Sigmoid colon (tissue), 7 donors: ENCODE data around the gene PDHX. TPM values are rescaled to one million over a fixed set of nuclear protein-coding genes. Genes with fewer than 3 reads are reported as not detected.

Experiments used
- DNase-seq: peaks from one replicate; pipeline ENCODE4 v3.0.0-alpha.2; 2019
- H3K27ac ChIP-seq, 4 donors: fragments of 200-600 bp; sonication (generic); one replicate each; pipeline ENCODE4 v1.5.1; 2016 to 2019; ENCODE audit warnings: mild to moderate bottlenecking in 1 of 4
- H3K27me3 ChIP-seq, 3 donors: fragments of 200-600 bp; sonication (generic); one replicate each; pipeline ENCODE4 v1.5.1; 2019; ENCODE audit warnings: mild to moderate bottlenecking in 1 of 3
- H3K36me3 ChIP-seq, 4 donors: fragments of 200-600 bp; sonication (generic); one replicate each; pipeline ENCODE4 v1.5.1; 2016 to 2019
- H3K4me1 ChIP-seq, 4 donors: fragments of 200-600 bp; sonication (generic); one replicate each; pipeline ENCODE4 v1.5.1; 2017 to 2019
- H3K4me3 ChIP-seq, 4 donors: fragments of 200-600 bp; sonication (generic); one replicate each; pipeline ENCODE4 v1.5.1; 2017 to 2019; ENCODE audit warnings: mild to moderate bottlenecking in 2 of 4, moderate library complexity in 1 of 4
- H3K9me3 ChIP-seq, 4 donors: fragments of 200-600 bp in 3 of 4; sonication (generic) in 3 of 4; one replicate each; pipeline versions ENCODE4 v1.5.1 to v1.6.1; 2013 to 2019
- EP300 ChIP-seq, 4 donors: sonication (generic); formaldehyde crosslinking; IDR thresholded peaks; one replicate each; pipeline ENCODE4 v1.6.1; 2017; ENCODE audit warnings: antibody characterized with exemption in 4 of 4
- POLR2A ChIP-seq, 2 donors: fragments of 450-650 bp; IDR thresholded peaks; one replicate each; pipeline ENCODE4 v1.6.1; 2016; ENCODE audit warnings: antibody characterized with exemption in 2 of 2, mild to moderate bottlenecking in 2 of 2, moderate library complexity in 2 of 2
- POLR2AphosphoS5 ChIP-seq, 4 donors: sonication (generic); formaldehyde crosslinking; IDR thresholded peaks; one replicate each; pipeline ENCODE4 v1.6.1; 2017; ENCODE audit warnings: antibody characterized with exemption in 4 of 4
- WGBS, 2 donors: extraction: QIAGEN DNeasy Blood & Tissue Kit; methylation state at CpG; one replicate each; pipeline ENCODE4 v1.1.7; 2013; 5-methylcytosine and 5-hydroxymethylcytosine counted together
- intact Hi-C: fragments of 100-400 bp; cut with DNase I; formaldehyde crosslinking; loops from one replicate; pipeline ENCODE4 v1.15.1; 2023
- polyA plus RNA-seq, 3 donors: library from polyadenylated mRNA; stranded (reverse); fragments of 200-250 nt; gene quantifications; one replicate each; pipeline ENCODE4 v1.2.3, GENCODE V29; 2013
- total RNA-seq, 4 donors: library from RNA; depleted of rRNA; stranded (reverse); fragments of >200 nt; gene quantifications; one replicate each; pipeline ENCODE4 v1.1.0, GENCODE V29; 2016
- TF ChIP-seq, protein P1 (sequence below), 4 experiments: fragments of 450-650 bp in 3 of 4; fragments of 200-600 bp in 1 of 4; IDR thresholded peaks; one replicate each; pipeline ENCODE4 v1.5.1; 2016 to 2019; ENCODE audit warnings: antibody characterized with exemption in 4 of 4, mild to moderate bottlenecking in 3 of 4, moderate library complexity in 2 of 4
- donor health status: healthy with polysubstance abuse.
- donor health status: Bipolar disorder and iron deficiency.
- donor health status: healthy.

Gene PDHX
- total and polyA plus RNA-seq, 7 donors = 22.2 to 41.4 (median 29.6) TPM

DNA sequence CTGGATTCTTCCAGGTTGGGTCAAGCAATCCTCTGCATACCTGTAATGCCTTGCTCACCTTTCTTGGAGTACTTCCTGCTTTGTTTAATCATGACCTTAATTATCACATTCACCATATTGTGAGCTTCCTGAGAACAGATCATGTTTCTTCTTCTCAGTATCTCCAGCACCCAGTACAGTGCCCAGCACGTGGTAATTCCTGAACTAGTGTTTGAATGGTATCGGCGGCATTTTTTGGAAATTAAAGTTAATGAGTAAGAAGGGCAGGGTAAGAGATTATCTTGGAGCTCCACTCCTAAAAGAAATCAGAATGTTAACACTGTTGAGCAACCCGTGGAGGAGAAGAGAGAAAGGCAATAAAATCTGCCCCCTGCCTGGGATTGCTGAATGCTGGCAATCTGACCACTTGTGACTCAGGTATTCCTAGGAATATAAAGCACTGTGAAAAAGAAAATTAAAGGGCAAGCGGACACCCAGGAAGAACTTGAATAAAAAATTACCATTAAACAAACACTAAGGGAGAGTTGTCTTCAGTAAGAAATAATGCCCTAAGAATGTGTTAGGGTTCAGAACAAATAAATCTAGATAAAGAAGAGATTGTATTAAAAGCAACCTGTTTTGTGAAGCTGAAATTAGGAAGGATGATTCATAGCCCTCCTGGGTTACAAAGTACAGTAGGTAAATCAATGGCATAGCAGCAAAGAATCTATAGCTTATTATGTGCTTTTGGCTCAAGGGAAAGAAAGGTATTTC is 92.9 kb downstream of the PDHX start:
- intact Hi-C loops = no loop called here
- TF ChIP-seq POLR2A (IDR thresholded peaks at IDR 0.05) = no peak
- TF ChIP-seq POLR2AphosphoS5 (IDR thresholded peaks at IDR 0.05) = no peak
- TF ChIP-seq, protein P1, sequence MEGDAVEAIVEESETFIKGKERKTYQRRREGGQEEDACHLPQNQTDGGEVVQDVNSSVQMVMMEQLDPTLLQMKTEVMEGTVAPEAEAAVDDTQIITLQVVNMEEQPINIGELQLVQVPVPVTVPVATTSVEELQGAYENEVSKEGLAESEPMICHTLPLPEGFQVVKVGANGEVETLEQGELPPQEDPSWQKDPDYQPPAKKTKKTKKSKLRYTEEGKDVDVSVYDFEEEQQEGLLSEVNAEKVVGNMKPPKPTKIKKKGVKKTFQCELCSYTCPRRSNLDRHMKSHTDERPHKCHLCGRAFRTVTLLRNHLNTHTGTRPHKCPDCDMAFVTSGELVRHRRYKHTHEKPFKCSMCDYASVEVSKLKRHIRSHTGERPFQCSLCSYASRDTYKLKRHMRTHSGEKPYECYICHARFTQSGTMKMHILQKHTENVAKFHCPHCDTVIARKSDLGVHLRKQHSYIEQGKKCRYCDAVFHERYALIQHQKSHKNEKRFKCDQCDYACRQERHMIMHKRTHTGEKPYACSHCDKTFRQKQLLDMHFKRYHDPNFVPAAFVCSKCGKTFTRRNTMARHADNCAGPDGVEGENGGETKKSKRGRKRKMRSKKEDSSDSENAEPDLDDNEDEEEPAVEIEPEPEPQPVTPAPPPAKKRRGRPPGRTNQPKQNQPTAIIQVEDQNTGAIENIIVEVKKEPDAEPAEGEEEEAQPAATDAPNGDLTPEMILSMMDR (IDR thresholded peaks at IDR 0.05) = no peak
- TF ChIP-seq EP300 (IDR thresholded peaks at IDR 0.05) = no peak
- Histone ChIP-seq H3K27me3 (no peaks in the 10 kb centered on the region), H3K4me3 (no peak overlapping the region), H3K4me1 (peaks cover 0 to 24% (median 8%) of the 10 kb centered on the region in 4 donors), H3K27ac (peak overlapping the region in 1 of 4 donors; percentile 20), H3K36me3 (no peaks in the 10 kb centered on the region), H3K9me3 (no peaks in the 10 kb centered on the region)
- DNase-seq = no peak
- WGBS, 2 donors = 23 to 70% methylated on average over 5 of the region's 5 CpGs

DNA sequence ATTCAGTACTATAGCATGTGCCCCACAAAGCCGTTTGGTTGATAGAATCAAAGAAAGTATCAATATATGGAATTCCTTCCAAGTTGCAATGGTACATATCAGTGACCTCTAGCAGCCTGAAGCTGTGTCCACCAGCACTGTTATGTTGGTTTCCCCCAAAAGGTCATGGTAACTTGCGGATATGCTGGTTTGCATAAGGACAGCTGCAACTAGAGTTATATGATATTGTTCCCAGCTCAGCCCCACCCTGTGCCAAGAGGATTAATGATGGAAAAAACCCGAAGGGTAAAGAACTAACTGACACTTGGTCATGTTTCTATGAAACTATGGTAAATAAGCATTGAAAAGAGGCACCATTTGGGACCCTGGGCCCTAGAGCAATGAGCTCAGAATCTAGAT is 93.5 kb downstream of the PDHX start:
- no peak for DNase-seq
- no peaks in the 10 kb centered on the region for H3K36me3 ChIP-seq
- TF ChIP-seq EP300 (IDR thresholded peaks at IDR 0.05) = no peak
- no peak for TF ChIP-seq POLR2AphosphoS5 (IDR thresholded peaks at IDR 0.05)
- TF ChIP-seq, protein P1 (IDR thresholded peaks at IDR 0.05) = no peak
- no peak for TF ChIP-seq POLR2A (IDR thresholded peaks at IDR 0.05)
- peak overlapping the region in 1 of 4 donors; percentile 20 for H3K27ac ChIP-seq
- no peak overlapping the region for H3K4me3 ChIP-seq
- H3K9me3 ChIP-seq = no peaks in the 10 kb centered on the region
- 15 to 58% methylated on average over 3 of the region's 3 CpGs for WGBS, 2 donors
- intact Hi-C loops = no loop called here
- no peaks in the 10 kb centered on the region for H3K27me3 ChIP-seq
- peaks cover 0 to 27% (median 10%) of the 10 kb centered on the region in 4 donors for H3K4me1 ChIP-seq

DNA sequence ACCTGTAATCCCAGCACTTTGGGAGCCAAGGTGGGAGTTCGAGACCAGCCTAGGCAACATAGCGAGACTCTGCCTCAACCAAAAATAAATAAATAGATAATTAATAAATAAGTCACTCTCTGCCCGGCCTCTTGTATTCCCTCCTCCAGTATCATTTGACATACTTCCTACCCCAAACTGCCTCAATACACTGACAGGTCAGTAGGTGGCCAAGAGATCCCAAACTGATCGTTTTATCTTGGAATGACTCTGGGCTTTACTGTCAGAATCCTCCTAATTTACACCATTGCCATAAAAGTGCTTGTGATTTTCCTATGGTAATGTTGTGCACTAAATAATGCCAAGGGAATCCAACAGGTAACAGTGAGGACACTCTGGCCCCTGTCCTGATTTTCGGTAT is 94.2 kb downstream of the PDHX start:
- 71 to 85% methylated on average over 5 of the region's 5 CpGs for WGBS, 2 donors
- Histone ChIP-seq H3K4me1 (peaks cover 0 to 27% (median 10%) of the 10 kb centered on the region in 4 donors), H3K27me3 (no peaks in the 10 kb centered on the region), H3K27ac (no peak overlapping the region), H3K9me3 (no peaks in the 10 kb centered on the region), H3K36me3 (no peaks in the 10 kb centered on the region), H3K4me3 (no peak overlapping the region)
- no peak for DNase-seq
- TF ChIP-seq, protein P1 (IDR thresholded peaks at IDR 0.05) = no peak
- TF ChIP-seq EP300 (IDR thresholded peaks at IDR 0.05) (no peak), POLR2A (IDR thresholded peaks at IDR 0.05) (no peak), POLR2AphosphoS5 (IDR thresholded peaks at IDR 0.05) (no peak)
- intact Hi-C loops = no loop called here

DNA sequence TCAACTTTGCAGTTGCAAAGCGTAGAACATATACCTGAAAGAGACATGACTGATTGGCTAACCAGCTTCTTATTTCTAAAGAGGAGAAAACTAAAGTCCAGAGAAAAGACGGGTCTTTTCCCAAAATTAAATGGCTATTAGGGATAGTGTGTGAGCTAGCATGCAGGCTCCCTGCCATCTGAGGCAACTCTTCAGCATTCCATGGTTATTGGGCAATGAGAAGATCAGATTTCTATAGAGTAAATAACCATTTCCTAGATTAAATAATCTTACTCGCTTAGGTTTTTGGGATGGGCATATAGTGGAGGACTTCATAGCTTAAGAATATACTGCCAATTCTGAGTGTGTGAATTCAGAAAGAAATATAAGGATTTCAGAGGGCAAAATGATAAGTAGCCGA is 95.0 kb downstream of the PDHX start:
- H3K27me3 ChIP-seq = no peaks in the 10 kb centered on the region
- WGBS, 2 donors = 84 to 91% methylated on average over 4 of the region's 4 CpGs
- no peaks in the 10 kb centered on the region for H3K9me3 ChIP-seq
- no peak overlapping the region for H3K27ac ChIP-seq
- no peak for DNase-seq
- no peak overlapping the region for H3K4me3 ChIP-seq
- H3K36me3 ChIP-seq = no peaks in the 10 kb centered on the region
- intact Hi-C loops = no loop called here
- peaks cover 0 to 27% (median 10%) of the 10 kb centered on the region in 4 donors for H3K4me1 ChIP-seq
- TF ChIP-seq, protein P1 (IDR thresholded peaks at IDR 0.05) = no peak
- TF ChIP-seq POLR2AphosphoS5 (IDR thresholded peaks at IDR 0.05) = no peak
- TF ChIP-seq EP300 (IDR thresholded peaks at IDR 0.05) = no peak
- no peak for TF ChIP-seq POLR2A (IDR thresholded peaks at IDR 0.05)
